AG09309 (cell line): ENCODE data around the gene SPATA2L.

Experiments used
- DNase-seq: peaks from one replicate; pipeline ENCODE4 v3.0.0-alpha.2; 2010; ENCODE audit warnings: low read depth
- H3K4me3 ChIP-seq: 2 replicates; pipeline ENCODE4 v1.5.1; 2011; ENCODE audit warnings: mild to moderate bottlenecking, low read depth, low read length, moderate library complexity; ENCODE audit not compliant: control insufficient read depth
- TF ChIP-seq, protein P1 (sequence below): IDR thresholded peaks from 2 replicates; pipeline ENCODE4 v1.5.1; 2011; ENCODE audit warnings: mild to moderate bottlenecking, low read depth, low read length, inconsistent platforms; ENCODE audit not compliant: insufficient read depth, control insufficient read depth; ENCODE audit errors: missing control alignments

Gene SPATA2L

DNA sequence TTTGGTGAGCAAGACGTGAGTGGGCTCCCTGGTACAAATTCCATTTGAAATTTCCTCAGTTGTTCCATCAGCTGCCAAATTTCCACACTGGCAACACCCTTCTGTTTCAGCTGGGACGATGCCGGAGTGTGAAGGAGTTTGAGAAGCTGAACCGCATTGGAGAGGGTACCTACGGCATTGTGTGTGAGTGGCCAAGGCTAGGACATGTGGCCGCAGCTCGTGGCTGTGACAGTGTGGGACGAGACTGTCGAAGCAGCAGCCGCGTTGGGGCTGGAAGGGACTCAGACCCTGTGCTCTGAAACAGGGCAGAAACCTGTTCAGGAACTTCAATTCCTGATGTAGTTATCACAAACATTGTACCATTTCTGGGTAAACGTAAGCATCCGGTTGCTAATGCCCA, 12.4 kb downstream of the SPATA2L start:
- no peak overlapping the region for H3K4me3 ChIP-seq
- no peak for DNase-seq
- TF ChIP-seq, protein P1, sequence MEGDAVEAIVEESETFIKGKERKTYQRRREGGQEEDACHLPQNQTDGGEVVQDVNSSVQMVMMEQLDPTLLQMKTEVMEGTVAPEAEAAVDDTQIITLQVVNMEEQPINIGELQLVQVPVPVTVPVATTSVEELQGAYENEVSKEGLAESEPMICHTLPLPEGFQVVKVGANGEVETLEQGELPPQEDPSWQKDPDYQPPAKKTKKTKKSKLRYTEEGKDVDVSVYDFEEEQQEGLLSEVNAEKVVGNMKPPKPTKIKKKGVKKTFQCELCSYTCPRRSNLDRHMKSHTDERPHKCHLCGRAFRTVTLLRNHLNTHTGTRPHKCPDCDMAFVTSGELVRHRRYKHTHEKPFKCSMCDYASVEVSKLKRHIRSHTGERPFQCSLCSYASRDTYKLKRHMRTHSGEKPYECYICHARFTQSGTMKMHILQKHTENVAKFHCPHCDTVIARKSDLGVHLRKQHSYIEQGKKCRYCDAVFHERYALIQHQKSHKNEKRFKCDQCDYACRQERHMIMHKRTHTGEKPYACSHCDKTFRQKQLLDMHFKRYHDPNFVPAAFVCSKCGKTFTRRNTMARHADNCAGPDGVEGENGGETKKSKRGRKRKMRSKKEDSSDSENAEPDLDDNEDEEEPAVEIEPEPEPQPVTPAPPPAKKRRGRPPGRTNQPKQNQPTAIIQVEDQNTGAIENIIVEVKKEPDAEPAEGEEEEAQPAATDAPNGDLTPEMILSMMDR: no peak

DNA sequence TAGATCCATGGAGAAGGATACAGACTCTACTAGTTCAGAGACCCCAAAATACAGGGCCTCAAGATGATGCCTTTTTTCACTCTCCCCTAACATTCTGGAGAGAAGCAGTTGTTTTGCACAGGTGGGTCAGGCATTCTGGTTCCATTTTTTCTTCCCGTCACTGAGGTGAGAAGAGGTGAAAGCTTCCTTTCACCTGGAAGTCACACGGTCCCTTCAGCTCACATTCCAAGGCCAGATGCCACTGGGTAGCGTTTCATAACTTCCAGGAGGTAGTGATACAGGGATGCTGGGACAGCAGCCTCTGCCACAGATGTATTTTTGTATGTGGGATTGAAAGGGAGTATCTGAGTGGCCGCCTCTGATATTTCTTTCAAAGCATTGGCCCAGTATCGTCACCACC, 13.1 kb downstream of the SPATA2L start:
- H3K4me3 ChIP-seq: no peak overlapping the region
- DNase-seq: no peak
- TF ChIP-seq, protein P1: no peak

DNA sequence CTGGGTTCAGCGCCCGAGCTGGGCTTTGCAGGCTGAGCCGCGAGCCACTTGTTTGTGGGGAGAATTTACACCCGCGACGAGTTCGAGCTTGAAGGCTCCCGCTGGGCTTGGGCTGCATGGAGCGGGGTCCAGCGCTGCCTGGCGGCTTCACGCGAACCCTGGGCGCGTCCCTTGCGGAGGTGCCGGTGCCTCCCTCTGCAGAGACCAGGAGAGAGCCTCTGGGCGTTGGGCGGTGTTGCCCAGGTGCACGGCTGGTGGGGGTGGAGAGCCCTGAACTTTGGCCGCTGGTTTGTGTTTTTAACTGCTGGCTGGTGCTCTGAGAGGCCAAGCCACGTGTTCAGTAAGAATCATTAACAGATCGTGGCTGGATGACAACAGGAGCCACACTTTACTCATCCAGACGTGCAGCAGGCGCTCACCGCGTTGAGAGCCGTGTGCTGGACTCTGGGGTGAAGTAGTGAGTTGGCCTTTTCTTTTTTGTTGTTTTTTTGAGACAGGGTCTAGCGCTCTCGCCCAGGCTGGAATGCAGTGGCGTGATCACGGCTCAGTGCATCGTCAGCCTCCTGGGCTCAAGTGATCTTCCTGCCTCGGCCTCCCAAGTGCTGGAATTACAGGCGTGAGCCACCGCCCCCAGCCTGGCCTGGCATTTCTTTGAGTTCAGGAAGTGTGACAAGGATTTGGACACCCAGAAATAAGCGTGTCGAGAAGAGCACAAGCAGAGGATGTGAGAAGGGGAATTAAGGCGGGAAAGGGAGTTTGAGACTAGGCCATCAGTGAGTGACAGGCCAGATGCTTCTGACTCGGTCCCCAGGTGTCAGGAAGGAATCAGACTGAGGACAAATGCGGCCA, 14.2 kb downstream of the SPATA2L start:
- DNase-seq: no peak
- peak overlapping the region; percentile 81 for H3K4me3 ChIP-seq
- TF ChIP-seq, protein P1: no peak

DNA sequence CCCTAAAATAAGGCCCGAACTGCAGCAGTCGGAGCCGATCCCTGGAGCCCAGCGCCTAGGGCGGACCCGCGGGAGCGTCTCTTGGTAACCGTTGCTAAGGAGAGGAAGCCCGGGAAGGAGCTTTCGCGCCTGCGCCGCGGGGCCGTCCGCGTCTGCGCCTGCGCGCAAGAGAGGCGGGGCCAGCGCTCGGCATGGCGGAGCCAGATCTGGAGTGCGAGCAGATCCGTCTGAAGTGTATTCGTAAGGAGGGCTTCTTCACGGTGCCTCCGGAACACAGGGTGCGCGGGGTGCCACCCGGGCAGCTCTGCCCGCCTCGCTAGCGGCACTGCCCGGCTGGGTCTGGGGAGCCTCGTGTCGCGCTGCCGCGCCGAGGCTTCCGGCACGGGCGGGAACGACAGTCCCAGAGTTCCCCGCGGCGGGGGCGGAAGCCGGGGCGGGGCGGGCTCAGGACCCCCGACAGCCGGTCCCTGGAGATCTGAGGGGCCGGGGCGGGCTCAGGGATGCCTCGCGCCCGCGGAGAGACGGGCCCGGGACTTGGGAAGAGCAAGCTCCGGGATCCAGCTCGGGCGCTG, 14.9 kb downstream of the SPATA2L start, which contains the start of gene CDK10:
Gene CDK10, plus strand, starts transcription at position 170 of the 572 bp plus-strand sequence. Its CDS starts 22 bp downstream, at position 192.
- TF ChIP-seq, protein P1: no peak
- peak within 1 kb of the TSS; percentile 81 for H3K4me3 ChIP-seq
- DNase-seq: no peak

- no peak for DNase-seq
- no peak overlapping the region; the same call in 1 of the 2 replicates for H3K4me3 ChIP-seq
- TF ChIP-seq, protein P1: no peak
These were observed 15.6 kb downstream of the SPATA2L start for GRCh38 chr16:89685916-89686315.

DNA sequence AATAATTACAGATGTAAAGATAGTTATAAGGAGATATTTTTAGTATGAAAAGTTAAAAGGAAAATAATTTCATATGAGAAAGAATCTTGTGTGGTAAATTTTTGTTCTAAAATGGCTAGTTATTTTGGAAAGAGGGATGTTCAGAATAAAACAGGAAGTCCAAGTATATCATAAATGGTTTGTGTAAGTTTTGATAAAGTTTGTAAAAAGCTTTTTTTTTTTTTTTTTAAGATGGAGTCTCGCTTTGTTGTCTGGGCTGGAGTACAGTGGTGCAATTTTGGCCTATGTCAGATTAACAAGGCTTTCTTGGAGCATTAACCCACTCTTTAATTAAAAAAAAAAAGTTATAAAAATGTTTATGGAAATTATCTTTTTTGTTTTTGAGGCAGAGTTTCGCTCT, 23.2 kb downstream of the SPATA2L start:
- DNase-seq: no peak
- no peak overlapping the region for H3K4me3 ChIP-seq
- TF ChIP-seq, protein P1: no peak
